Vagina (tissue), 2 donors: Measurements from ENCODE around the gene OLFML2B.

Experiments used
- POLR2A ChIP-seq, 2 donors: fragments of 450-650 bp; IDR thresholded peaks; one replicate each; pipeline ENCODE4 v1.6.1; 2017; ENCODE audit warnings: antibody characterized with exemption in 2 of 2, mild to moderate bottlenecking in 2 of 2, moderate library complexity in 2 of 2
- POLR2AphosphoS5 ChIP-seq, 2 donors: sonication (generic); formaldehyde crosslinking; IDR thresholded peaks; one replicate each; pipeline ENCODE4 v1.9.0; 2017; ENCODE audit warnings: antibody characterized with exemption in 2 of 2, mild to moderate bottlenecking in 2 of 2, low read depth in 1 of 2; ENCODE audit not compliant: insufficient read depth in 1 of 2
- TF ChIP-seq, protein P1 (sequence below), 3 experiments: fragments of 450-650 bp in 2 of 3; fragments of 200-600 bp in 1 of 3; sonication (generic) in 1 of 3; IDR thresholded peaks; one replicate each; pipeline ENCODE4 v1.5.1; 2017 to 2019; ENCODE audit warnings: antibody characterized with exemption in 3 of 3, mild to moderate bottlenecking in 2 of 3, moderate library complexity in 2 of 3

DNA sequence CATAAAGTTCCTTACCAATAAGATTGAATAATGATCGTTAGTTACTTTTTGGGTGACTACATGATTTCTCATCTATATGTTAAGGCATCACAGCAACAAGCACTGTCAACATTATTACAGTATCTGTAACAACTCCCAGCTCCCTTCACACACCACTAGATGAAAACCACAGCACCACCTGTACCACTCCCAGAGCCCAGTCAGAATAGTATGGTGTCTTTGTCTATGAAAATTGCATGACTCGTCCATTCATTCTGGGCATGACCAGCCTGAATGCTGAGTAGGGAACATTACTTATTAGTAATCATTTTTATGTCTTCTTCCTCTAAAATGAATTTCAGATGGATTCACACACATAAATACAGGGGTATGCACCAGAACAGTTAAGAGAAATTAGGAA is 7.0 kb downstream of the OLFML2B start:
- TF ChIP-seq POLR2A (IDR thresholded peaks at IDR 0.05) (no peak), POLR2AphosphoS5 (IDR thresholded peaks at IDR 0.05; ENCODE audit: insufficient read depth in 1 of 2, low read depth in 1 of 2) (no peak)
- TF ChIP-seq, protein P1, sequence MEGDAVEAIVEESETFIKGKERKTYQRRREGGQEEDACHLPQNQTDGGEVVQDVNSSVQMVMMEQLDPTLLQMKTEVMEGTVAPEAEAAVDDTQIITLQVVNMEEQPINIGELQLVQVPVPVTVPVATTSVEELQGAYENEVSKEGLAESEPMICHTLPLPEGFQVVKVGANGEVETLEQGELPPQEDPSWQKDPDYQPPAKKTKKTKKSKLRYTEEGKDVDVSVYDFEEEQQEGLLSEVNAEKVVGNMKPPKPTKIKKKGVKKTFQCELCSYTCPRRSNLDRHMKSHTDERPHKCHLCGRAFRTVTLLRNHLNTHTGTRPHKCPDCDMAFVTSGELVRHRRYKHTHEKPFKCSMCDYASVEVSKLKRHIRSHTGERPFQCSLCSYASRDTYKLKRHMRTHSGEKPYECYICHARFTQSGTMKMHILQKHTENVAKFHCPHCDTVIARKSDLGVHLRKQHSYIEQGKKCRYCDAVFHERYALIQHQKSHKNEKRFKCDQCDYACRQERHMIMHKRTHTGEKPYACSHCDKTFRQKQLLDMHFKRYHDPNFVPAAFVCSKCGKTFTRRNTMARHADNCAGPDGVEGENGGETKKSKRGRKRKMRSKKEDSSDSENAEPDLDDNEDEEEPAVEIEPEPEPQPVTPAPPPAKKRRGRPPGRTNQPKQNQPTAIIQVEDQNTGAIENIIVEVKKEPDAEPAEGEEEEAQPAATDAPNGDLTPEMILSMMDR (IDR thresholded peaks at IDR 0.05), result no peak
